K562 (cell line): ENCODE results near the gene SLC12A3. TPM values are rescaled to one million over a fixed set of nuclear protein-coding genes. Genes with fewer than 3 reads are reported as not detected.
A peak's percentile ranks its signal among the peaks of the same experiment; 100 is the strongest.

Experiments used
- ATAC-seq: fragments of 200-7000 bp; cut with Tn5 transposase; 3 replicates; pipeline ENCODE4 v1.9.1; 2020; ENCODE audit warnings: moderate library complexity
- BruUV-seq: library from RNA; stranded (reverse); fragments of 400-500 nt; replicated peaks from 2 replicates; lab custom pipeline; 2021; lab: Mats Ljungman, UMichigan
- CTCF ChIA-PET: fragments of 300-600 bp; formaldehyde crosslinking; extraction: SDS; loops from one replicate; lab custom pipeline; 2021; ENCODE audit warnings: low intra/inter-chr PET ratio; lab: Yijun Ruan, JAX
- POLR2A ChIA-PET: fragments of 300-600, 350-650 bp; sonication (Branson Sonifier 250); formaldehyde crosslinking; extraction: SDS; loops from one replicate; lab custom pipeline; 2021; ENCODE audit warnings: antibody characterized with exemption, inconsistent platforms; lab: Yijun Ruan, JAX
- DNase-seq, 4 experiments: peaks; one replicate each; pipeline versions ENCODE4 v3.0.0 to v3.0.0-alpha.2; 2011 to 2018; ENCODE audit warnings: low spot score in 3 of 4, mixed read lengths in 3 of 4; ENCODE audit errors: extremely low read depth in 1 of 4
- FAIRE-seq: peaks from 2 replicates; lab custom pipeline; 2011; peaks lifted over from hg19 to GRCh38; lab: Jason Lieb, UNC
- H2AFZ ChIP-seq: 2 replicates; pipeline ENCODE4 v1.6.0; 2011; ENCODE audit warnings: low read depth, low read length, control low read depth, inconsistent platforms
- H3K27ac ChIP-seq: fragments of 200-600 bp; 3 replicates; pipeline ENCODE4 v1.8.0; 2011; ENCODE audit warnings: low read depth, mild to moderate bottlenecking, control low read depth, inconsistent platforms, low read length, moderate library complexity, mixed read lengths; ENCODE audit errors: extremely low read depth
- H3K27me3 ChIP-seq, 2 experiments: fragments of 300-600 bp in 1 of 2; 2 replicates in 1 of 2; 3 replicates in 1 of 2; pipeline versions ENCODE4 v1.6.0 to v1.8.0; 2011; ENCODE audit warnings: inconsistent platforms in 2 of 2, low read length in 2 of 2, mild to moderate bottlenecking in 1 of 2, mixed read lengths in 1 of 2, moderate library complexity in 1 of 2; ENCODE audit not compliant: control insufficient read depth in 2 of 2, insufficient read depth in 2 of 2
- H3K36me3 ChIP-seq: fragments of 300-600 bp; 3 replicates; pipeline ENCODE4 v1.8.0; 2011; ENCODE audit warnings: mild to moderate bottlenecking, low read length, inconsistent platforms; ENCODE audit not compliant: control insufficient read depth, insufficient read depth
- H3K4me1 ChIP-seq, 2 experiments: fragments of 200-600 bp in 1 of 2; replicated peaks in 1 of 2; 2 replicates in 1 of 2; 3 replicates in 1 of 2; pipeline versions ENCODE4 v1.5.1 to v1.8.0; 2011; ENCODE audit warnings: inconsistent platforms in 2 of 2, low read length in 2 of 2, mild to moderate bottlenecking in 1 of 2, mixed read lengths in 1 of 2, moderate library complexity in 1 of 2; ENCODE audit not compliant: control insufficient read depth in 2 of 2, insufficient read depth in 2 of 2
- H3K4me2 ChIP-seq: 2 replicates; pipeline ENCODE4 v1.6.1; 2011; ENCODE audit warnings: low read length, control low read depth, inconsistent platforms, mixed read lengths; ENCODE audit not compliant: insufficient read depth
- H3K4me3 ChIP-seq: fragments of 200-600 bp; sonication (generic), shearing (Covaris generic); 2 replicates; pipeline ENCODE4 v1.5.1; 2016; ENCODE audit warnings: control low read depth, inconsistent platforms
- H3K79me2 ChIP-seq: fragments of 200-600 bp; 3 replicates; pipeline ENCODE4 v1.8.0; 2011; ENCODE audit warnings: low read length, inconsistent platforms; ENCODE audit not compliant: control insufficient read depth, insufficient read depth
- H3K9ac ChIP-seq, 2 experiments: 2 replicates each; pipeline versions ENCODE4 v1.6.0 to v1.6.1; 2011; ENCODE audit warnings: low read depth in 2 of 2, low read length in 2 of 2, control low read depth in 1 of 2, inconsistent platforms in 1 of 2, mild to moderate bottlenecking in 1 of 2, mixed read lengths in 1 of 2; ENCODE audit not compliant: insufficient read depth in 1 of 2
- H3K9me1 ChIP-seq: one replicate; pipeline ENCODE4 v1.6.0; 2011; ENCODE audit warnings: inconsistent platforms, mild to moderate bottlenecking, low read length, moderate library complexity; ENCODE audit not compliant: control insufficient read depth, insufficient read depth
- H3K9me3 ChIP-seq: replicated peaks from 2 replicates; pipeline ENCODE4 v1.5.1; 2011; ENCODE audit warnings: low read depth, low read length, inconsistent platforms; ENCODE audit not compliant: control insufficient read depth, insufficient read depth
- H4K20me1 ChIP-seq: replicated peaks from 2 replicates; pipeline ENCODE4 v1.6.1; 2011; ENCODE audit warnings: low read length, inconsistent platforms, mixed read lengths; ENCODE audit not compliant: control insufficient read depth, insufficient read depth
- CREB1 ChIP-seq, 2 experiments: sonication (generic) in 1 of 2; formaldehyde crosslinking in 1 of 2; IDR thresholded peaks; 2 replicates each; pipeline versions ENCODE4 v1.6.1 to v1.8.0; 2012 to 2022; ENCODE audit warnings: inconsistent platforms in 1 of 2, mild to moderate bottlenecking in 1 of 2, missing genetic modification reagents in 1 of 2, moderate library complexity in 1 of 2
- FOXA1 ChIP-seq: fragments of 450-650 bp; IDR thresholded peaks from 2 replicates; pipeline ENCODE4 v1.6.1; 2016; ENCODE audit warnings: mild to moderate bottlenecking, borderline replicate concordance
- HLTF ChIP-seq: fragments of 450-650 bp; IDR thresholded peaks from 2 replicates; pipeline ENCODE4 v1.6.1; 2016
- KDM4B ChIP-seq, 2 experiments: fragments of 450-650 bp in 1 of 2; sonication (generic) in 1 of 2; IDR thresholded peaks; 2 replicates each; pipeline ENCODE4 v1.6.1; 2016 to 2017; ENCODE audit warnings: borderline replicate concordance in 2 of 2, antibody characterized with exemption in 1 of 2, low read depth in 1 of 2, mild to moderate bottlenecking in 1 of 2
- MTA3 ChIP-seq: fragments of 450-650 bp; formaldehyde crosslinking; IDR thresholded peaks from 2 replicates; pipeline ENCODE4 v1.6.1; 2017; ENCODE audit warnings: mild to moderate bottlenecking, borderline replicate concordance
- NFXL1 ChIP-seq: fragments of 450-650 bp; formaldehyde crosslinking; IDR thresholded peaks from 2 replicates; pipeline ENCODE4 v1.4.0; 2021; ENCODE audit warnings: mild to moderate bottlenecking
- PHF21A ChIP-seq: fragments of 450-650 bp; IDR thresholded peaks from 2 replicates; pipeline ENCODE4 v1.6.1; 2017; ENCODE audit warnings: low read depth, borderline replicate concordance
- POLR2H ChIP-seq: IDR thresholded peaks from 2 replicates; pipeline ENCODE4 v1.6.1; 2016; ENCODE audit warnings: missing genetic modification characterization, low read depth, mild to moderate bottlenecking, control low read depth, missing compliant biosample characterization, moderate library complexity
- PTRF ChIP-seq: fragments of 450-650 bp; IDR thresholded peaks from 2 replicates; pipeline ENCODE4 v1.6.1; 2016; ENCODE audit warnings: mild to moderate bottlenecking, missing genetic modification characterization, missing compliant biosample characterization
- RAD51 ChIP-seq: fragments of 450-650 bp; IDR thresholded peaks from 2 replicates; pipeline ENCODE4 v1.7.1; 2016; ENCODE audit warnings: low read depth, mild to moderate bottlenecking, borderline replicate concordance
- SMARCA5 ChIP-seq: fragments of 450-650 bp; IDR thresholded peaks from 2 replicates; pipeline ENCODE4 v1.6.1; 2016
- SRSF3 ChIP-seq: fragments of 200-400 bp; formaldehyde crosslinking; IDR thresholded peaks from 2 replicates; pipeline ENCODE4 v1.6.1; 2016; ENCODE audit warnings: mild to moderate bottlenecking, low read length, moderate library complexity; ENCODE audit not compliant: insufficient read depth
- TEAD1 ChIP-seq, 2 experiments: fragments of 450-650 bp in 1 of 2; sonication (generic) in 1 of 2; formaldehyde crosslinking; IDR thresholded peaks; 2 replicates each; pipeline versions ENCODE4 v1.4.0 to v1.8.0; 2020 to 2022; ENCODE audit warnings: mild to moderate bottlenecking in 2 of 2, missing genetic modification reagents in 1 of 2
- TGIF2 ChIP-seq: sonication (generic); formaldehyde crosslinking; IDR thresholded peaks from 2 replicates; pipeline ENCODE4 v1.8.1; 2022; ENCODE audit warnings: mild to moderate bottlenecking, missing genetic modification reagents, moderate library complexity
- ZNF133 ChIP-seq: fragments of 250-450 bp; sonication (Bioruptor Pico); IDR thresholded peaks from 2 replicates; pipeline ENCODE4 v1.4.0; 2020; ENCODE audit warnings: mild to moderate bottlenecking
- ZNF41 ChIP-seq: fragments of 250-450 bp; sonication (Bioruptor Pico); conservative IDR thresholded peaks from 2 replicates; pipeline ENCODE4 v1.4.0; 2020; ENCODE audit warnings: mild to moderate bottlenecking
- WGBS: fragments of 100-300 bp; shearing (Covaris generic); methylation state at CpG from one replicate; pipeline ENCODE4 v1.1.6; 2016; ENCODE audit warnings: low coverage, mixed read lengths; ENCODE audit not compliant: insufficient coverage; ENCODE audit errors: missing lambda C conversion rate; 5-methylcytosine and 5-hydroxymethylcytosine counted together
- in situ Hi-C: fragments of 300-500 bp; cut with MboI; formaldehyde crosslinking; loops from 4 replicates; pipeline ENCODE4 v1.15.0; 2018; ENCODE audit warnings: inconsistent platforms, mixed read lengths
- intact Hi-C: fragments of 100-400 bp; cut with micrococcal nuclease; formaldehyde crosslinking; loops from 2 replicates; pipeline ENCODE4 v1.14.2; 2022
- polyA plus RNA-seq, 8 experiments: library from polyadenylated mRNA; depleted of rRNA in 4 of 8; stranded (reverse) in 5 of 8; unstranded in 3 of 8; fragments of >200 nt; fragmentation: Nextera tagmentation in 2 of 8; fragmentation: Illumina TruSeq in 1 of 8; extraction: Ambion mirVana in 2 of 8; extraction: Trizol in 1 of 8; gene quantifications; 2 replicates each; pipeline versions ENCODE4 v1.2.1 to v1.2.3, GENCODE V29; 2011 to 2014; ENCODE audit warnings: inconsistent platforms in 1 of 8, missing spikeins in 1 of 8
- total RNA-seq, 7 experiments: library from RNA; depleted of rRNA in 6 of 7; stranded (reverse); fragments of >200 nt in 6 of 7; fragmentation: Illumina TruSeq in 2 of 7; extraction: Trizol in 2 of 7; gene quantifications; 2 replicates each; pipeline versions ENCODE4 v1.2.1 to v1.2.3, GENCODE V29; 2011 to 2021; ENCODE audit warnings: low replicate concordance in 1 of 7
- TF ChIP-seq, protein P1 (sequence below): fragments of 250-450 bp; sonication (Bioruptor Pico); IDR thresholded peaks from 2 replicates; pipeline ENCODE4 v1.8.0; 2021; ENCODE audit warnings: moderate library complexity, mild to moderate bottlenecking, inconsistent platforms
- TF ChIP-seq, protein P2 (sequence below): fragments of 450-650 bp; formaldehyde crosslinking; IDR thresholded peaks from 2 replicates; pipeline ENCODE4 v1.4.0; 2020; ENCODE audit warnings: mild to moderate bottlenecking, moderate library complexity
- TF ChIP-seq, protein P3 (sequence below): sonication (generic); formaldehyde crosslinking; IDR thresholded peaks from 2 replicates; pipeline ENCODE4 v1.8.1; 2023; ENCODE audit warnings: mild to moderate bottlenecking, missing genetic modification reagents, moderate library complexity

SLC12A3 gene
- total and polyA plus RNA-seq, 9 of the 15 experiments (the other 6 are each of a cell fraction or from before 2014, with no cell fraction given) = not detected

DNA sequence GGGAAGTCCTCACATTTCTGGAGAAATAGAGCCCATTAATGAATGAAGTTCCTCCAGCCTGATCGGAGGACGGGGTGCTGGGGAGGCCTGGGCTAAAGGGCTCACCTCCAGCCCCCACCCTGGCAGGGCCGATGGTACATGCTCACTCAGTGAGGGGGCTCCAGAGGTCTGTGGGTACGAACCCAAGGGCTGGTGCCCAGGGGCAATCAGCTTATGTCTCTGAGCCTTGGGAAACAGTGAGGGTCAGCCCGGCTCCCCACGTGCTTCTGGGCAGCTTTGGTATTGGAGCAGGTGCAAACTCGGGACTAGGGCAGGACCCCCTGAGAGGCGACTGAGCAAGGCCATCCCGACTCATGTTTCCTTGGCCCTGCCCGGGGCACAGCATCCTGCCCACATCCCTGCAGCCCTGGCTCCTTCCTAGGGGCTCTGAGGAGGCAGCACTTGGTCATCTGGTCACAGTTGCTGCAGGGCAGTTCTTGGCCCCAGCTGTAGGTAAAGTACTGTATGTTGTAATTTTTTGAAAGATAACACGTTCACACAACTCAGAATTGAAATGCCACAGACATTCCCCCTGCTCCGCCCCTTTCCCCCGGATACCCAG, 95.8 kb downstream of the SLC12A3 start:
- H3K9me1 ChIP-seq = no peaks in the 10 kb centered on the region
- no peak overlapping the region for H3K27ac ChIP-seq
- no peaks in the 10 kb centered on the region for H3K79me2 ChIP-seq
- 0 out of 4 replicates have a peak overlapping the region, but pooled peaks of 1 of the 2 experiments have one; percentile 21 for H3K9ac ChIP-seq
- no peak overlapping the region for H3K4me2 ChIP-seq
- in situ Hi-C loops = no loop called here
- no TSS peak for BruUV-seq
- TF ChIP-seq RAD51 = no peak
- TF ChIP-seq, protein P1, sequence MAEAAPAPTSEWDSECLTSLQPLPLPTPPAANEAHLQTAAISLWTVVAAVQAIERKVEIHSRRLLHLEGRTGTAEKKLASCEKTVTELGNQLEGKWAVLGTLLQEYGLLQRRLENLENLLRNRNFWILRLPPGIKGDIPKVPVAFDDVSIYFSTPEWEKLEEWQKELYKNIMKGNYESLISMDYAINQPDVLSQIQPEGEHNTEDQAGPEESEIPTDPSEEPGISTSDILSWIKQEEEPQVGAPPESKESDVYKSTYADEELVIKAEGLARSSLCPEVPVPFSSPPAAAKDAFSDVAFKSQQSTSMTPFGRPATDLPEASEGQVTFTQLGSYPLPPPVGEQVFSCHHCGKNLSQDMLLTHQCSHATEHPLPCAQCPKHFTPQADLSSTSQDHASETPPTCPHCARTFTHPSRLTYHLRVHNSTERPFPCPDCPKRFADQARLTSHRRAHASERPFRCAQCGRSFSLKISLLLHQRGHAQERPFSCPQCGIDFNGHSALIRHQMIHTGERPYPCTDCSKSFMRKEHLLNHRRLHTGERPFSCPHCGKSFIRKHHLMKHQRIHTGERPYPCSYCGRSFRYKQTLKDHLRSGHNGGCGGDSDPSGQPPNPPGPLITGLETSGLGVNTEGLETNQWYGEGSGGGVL (CRISPR knock-in tag) = no peak
- no peak for TF ChIP-seq POLR2H
- no peak for TF ChIP-seq HLTF
- no peak for TF ChIP-seq TEAD1 (CRISPR knock-in tag; IDR thresholded peaks at IDR 0.05)
- no peak for TF ChIP-seq NFXL1 (CRISPR knock-in tag)
- TF ChIP-seq PTRF (tag) = no peak
- TF ChIP-seq CREB1 (IDR thresholded peaks at IDR 0.05) = no peak
- no peak for TF ChIP-seq CREB1 (CRISPR knock-in tag; IDR thresholded peaks at IDR 0.05)
- no peak for TF ChIP-seq TGIF2 (CRISPR knock-in tag)
- TF ChIP-seq, protein P2, sequence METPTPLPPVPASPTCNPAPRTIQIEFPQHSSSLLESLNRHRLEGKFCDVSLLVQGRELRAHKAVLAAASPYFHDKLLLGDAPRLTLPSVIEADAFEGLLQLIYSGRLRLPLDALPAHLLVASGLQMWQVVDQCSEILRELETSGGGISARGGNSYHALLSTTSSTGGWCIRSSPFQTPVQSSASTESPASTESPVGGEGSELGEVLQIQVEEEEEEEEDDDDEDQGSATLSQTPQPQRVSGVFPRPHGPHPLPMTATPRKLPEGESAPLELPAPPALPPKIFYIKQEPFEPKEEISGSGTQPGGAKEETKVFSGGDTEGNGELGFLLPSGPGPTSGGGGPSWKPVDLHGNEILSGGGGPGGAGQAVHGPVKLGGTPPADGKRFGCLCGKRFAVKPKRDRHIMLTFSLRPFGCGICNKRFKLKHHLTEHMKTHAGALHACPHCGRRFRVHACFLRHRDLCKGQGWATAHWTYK (CRISPR knock-in tag) = no peak
- TF ChIP-seq PHF21A = no peak
- TF ChIP-seq FOXA1 = no peak
- no peak for TF ChIP-seq KDM4B (IDR thresholded peaks at IDR 0.05; ENCODE audit: borderline replicate concordance in 2 of 2, low read depth in 1 of 2)
- no peak for TF ChIP-seq SMARCA5
- TF ChIP-seq, protein P3, sequence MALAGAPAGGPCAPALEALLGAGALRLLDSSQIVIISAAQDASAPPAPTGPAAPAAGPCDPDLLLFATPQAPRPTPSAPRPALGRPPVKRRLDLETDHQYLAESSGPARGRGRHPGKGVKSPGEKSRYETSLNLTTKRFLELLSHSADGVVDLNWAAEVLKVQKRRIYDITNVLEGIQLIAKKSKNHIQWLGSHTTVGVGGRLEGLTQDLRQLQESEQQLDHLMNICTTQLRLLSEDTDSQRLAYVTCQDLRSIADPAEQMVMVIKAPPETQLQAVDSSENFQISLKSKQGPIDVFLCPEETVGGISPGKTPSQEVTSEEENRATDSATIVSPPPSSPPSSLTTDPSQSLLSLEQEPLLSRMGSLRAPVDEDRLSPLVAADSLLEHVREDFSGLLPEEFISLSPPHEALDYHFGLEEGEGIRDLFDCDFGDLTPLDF = no peak
- no peak for TF ChIP-seq SRSF3
- no peak for TF ChIP-seq ZNF133 (CRISPR knock-in tag)
- no peak for TF ChIP-seq ZNF41 (CRISPR knock-in tag)
- no peak for TF ChIP-seq MTA3
- TF ChIP-seq, all 486 proteins: peak for 0
- no peak for FAIRE-seq
- intact Hi-C loops = loop anchor here (5.0 kb wide), 1 partner anchor 57 kb away; no protein-coding TSS in a partner anchor
- Histone ChIP-seq H3K27me3 (peaks cover 17 to 28% of the 10 kb centered on the region in 2 experiments; a peak in 4 of 5 replicates), H3K4me3 (no peak overlapping the region), H3K4me1 (peaks cover 4 to 22% of the 10 kb centered on the region in 2 experiments; a peak in 4 of 5 replicates), H4K20me1 (no peaks in the 10 kb centered on the region), H3K36me3 (no peaks in the 10 kb centered on the region), H3K9me3 (0 out of 2 replicates have a peak, but pooled peaks cover 1% of the 10 kb centered on the region), H2AFZ (no peak overlapping the region)
- no peak for ATAC-seq
- 27% methylated on average over 12 of the region's 13 CpGs for WGBS
- no peak for DNase-seq
- POLR2A ChIA-PET = interaction anchor here (0.9 to 1.9 kb wide), 3 partner anchors 11 to 19 kb away, joined by 3 to 7 read pairs (median 3); no protein-coding TSS in a partner anchor
- CTCF ChIA-PET = interaction anchor here (0.6 kb wide), 1 partner anchor 711 kb away, joined by 3 read pairs; no protein-coding TSS in a partner anchor
